Activated CD8-positive, alpha-beta memory T cell treated with anti-CD3 and anti-CD28 coated beads, Interleukin-2, amount 50 U/mL, for 24 hours (primary cell): ENCODE results near the gene C7.
"Not testable (repeated sequence)": the region's sequence is repeated elsewhere in the genome, so short reads cannot be mapped to it uniquely, and the experiment has no call there.

ENCODE experiments used
- DNase-seq: peaks from one replicate; pipeline ENCODE4 v3.0.0-alpha.2; 2020; ENCODE audit errors: extremely low read depth

The C7 gene

GRCh38 chr5:40909264-40909663, at the start of gene C7:
TSS of gene C7 (plus strand) at chr5:40909497. CDS start at chr5:40909611, 114 bp downstream.
- DNase-seq = no peak

GRCh38 chr5:40860711-40861110, 48.6 kb upstream of the C7 start:
- no peak for DNase-seq

GRCh38 chr5:40865004-40865403, 44.3 kb upstream of the C7 start:
- DNase-seq = not testable (repeated sequence)

- no peak for DNase-seq
Observed at GRCh38 chr5:40866844-40867243, 42.5 kb upstream of the C7 start.

- no peak for DNase-seq
Observed at GRCh38 chr5:40869384-40869783, 39.9 kb upstream of the C7 start.

- DNase-seq = no peak
Observed at GRCh38 chr5:40871177-40871576, 38.1 kb upstream of the C7 start.

- DNase-seq = not testable (repeated sequence)
Observed at GRCh38 chr5:40872253-40872652, 37.0 kb upstream of the C7 start.

GRCh38 chr5:40873286-40873880, 35.9 kb upstream of the C7 start:
- no peak for DNase-seq

GRCh38 chr5:40875958-40876357, 33.3 kb upstream of the C7 start:
- DNase-seq = no peak

- no peak for DNase-seq
Observed at GRCh38 chr5:40877371-40877988, 31.8 kb upstream of the C7 start.

- DNase-seq = no peak
Observed at GRCh38 chr5:40879163-40879942, 29.9 kb upstream of the C7 start.

- DNase-seq = no peak
Observed at GRCh38 chr5:40882291-40882690, 27.0 kb upstream of the C7 start.

- not testable (repeated sequence) for DNase-seq
Observed at GRCh38 chr5:40883051-40883450, 26.2 kb upstream of the C7 start.

- DNase-seq = not testable (repeated sequence)
Observed at GRCh38 chr5:40895440-40896425, 13.6 kb upstream of the C7 start.

GRCh38 chr5:40904205-40904993, 4.9 kb upstream of the C7 start:
- no peak for DNase-seq

GRCh38 chr5:40904994-40905306, 4.3 kb upstream of the C7 start:
- DNase-seq = no peak

GRCh38 chr5:40906351-40906751, 2.9 kb upstream of the C7 start:
- no peak for DNase-seq

- no peak for DNase-seq
Observed at GRCh38 chr5:40909723-40910122, 426 bp downstream of the C7 start.

- DNase-seq = no peak
Observed at GRCh38 chr5:40911266-40911665, 2.0 kb downstream of the C7 start.

- DNase-seq = no peak
Observed at GRCh38 chr5:40914835-40915234, 5.5 kb downstream of the C7 start.

GRCh38 chr5:40915341-40915926, 6.1 kb downstream of the C7 start:
- no peak for DNase-seq
